Measurements from ENCODE around the gene AGBL5.

DNA sequence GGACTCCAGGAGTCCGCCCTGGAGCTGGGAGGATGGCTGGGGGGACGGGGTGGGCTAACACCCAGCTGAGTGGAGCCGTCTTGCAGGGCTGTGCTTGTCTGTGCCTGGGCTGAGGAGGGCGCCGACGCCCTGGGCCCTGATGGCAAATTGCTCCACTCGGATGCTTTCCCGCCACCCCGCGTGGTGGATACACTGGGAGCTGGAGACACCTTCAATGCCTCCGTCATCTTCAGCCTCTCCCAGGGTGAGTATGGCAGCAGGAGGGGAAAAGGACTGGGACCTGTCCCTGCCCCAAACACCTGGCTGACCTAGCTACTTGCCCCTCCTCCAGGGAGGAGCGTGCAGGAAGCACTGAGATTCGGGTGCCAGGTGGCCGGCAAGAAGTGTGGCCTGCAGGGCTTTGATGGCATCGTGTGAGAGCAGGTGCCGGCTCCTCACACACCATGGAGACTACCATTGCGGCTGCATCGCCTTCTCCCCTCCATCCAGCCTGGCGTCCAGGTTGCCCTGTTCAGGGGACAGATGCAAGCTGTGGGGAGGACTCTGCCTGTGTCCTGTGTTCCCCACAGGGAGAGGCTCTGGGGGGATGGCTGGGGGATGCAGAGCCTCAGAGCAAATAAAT is 48.0 kb downstream of the AGBL5 start:
- no peak for TF ChIP-seq CTCF (IDR thresholded peaks at IDR 0.05 in 2 of 3, conservative IDR thresholded peaks at IDR 0.05 in 1 of 3; ENCODE audit: insufficient read depth in 2 of 3, low read depth in 1 of 3, low read length in 3 of 3)
- no peak for TF ChIP-seq ZNF707 (CRISPR knock-in tag; conservative IDR thresholded peaks at IDR 0.05)
- no peak for TF ChIP-seq RBM15 (IDR thresholded peaks at IDR 0.05; ENCODE audit: insufficient read depth, low read length)
